HG03520 (cell line): Measurements from ENCODE around the gene DCP1B.

ENCODE experiments used
- ATAC-seq: cut with Tn5 transposase; IDR thresholded peaks from one replicate; pipeline ENCODE4 v1.9.1; 2021; ENCODE audit warnings: mild to moderate bottlenecking, moderate library complexity; ENCODE audit not compliant: unreplicated experiment

DCP1B gene

DNA sequence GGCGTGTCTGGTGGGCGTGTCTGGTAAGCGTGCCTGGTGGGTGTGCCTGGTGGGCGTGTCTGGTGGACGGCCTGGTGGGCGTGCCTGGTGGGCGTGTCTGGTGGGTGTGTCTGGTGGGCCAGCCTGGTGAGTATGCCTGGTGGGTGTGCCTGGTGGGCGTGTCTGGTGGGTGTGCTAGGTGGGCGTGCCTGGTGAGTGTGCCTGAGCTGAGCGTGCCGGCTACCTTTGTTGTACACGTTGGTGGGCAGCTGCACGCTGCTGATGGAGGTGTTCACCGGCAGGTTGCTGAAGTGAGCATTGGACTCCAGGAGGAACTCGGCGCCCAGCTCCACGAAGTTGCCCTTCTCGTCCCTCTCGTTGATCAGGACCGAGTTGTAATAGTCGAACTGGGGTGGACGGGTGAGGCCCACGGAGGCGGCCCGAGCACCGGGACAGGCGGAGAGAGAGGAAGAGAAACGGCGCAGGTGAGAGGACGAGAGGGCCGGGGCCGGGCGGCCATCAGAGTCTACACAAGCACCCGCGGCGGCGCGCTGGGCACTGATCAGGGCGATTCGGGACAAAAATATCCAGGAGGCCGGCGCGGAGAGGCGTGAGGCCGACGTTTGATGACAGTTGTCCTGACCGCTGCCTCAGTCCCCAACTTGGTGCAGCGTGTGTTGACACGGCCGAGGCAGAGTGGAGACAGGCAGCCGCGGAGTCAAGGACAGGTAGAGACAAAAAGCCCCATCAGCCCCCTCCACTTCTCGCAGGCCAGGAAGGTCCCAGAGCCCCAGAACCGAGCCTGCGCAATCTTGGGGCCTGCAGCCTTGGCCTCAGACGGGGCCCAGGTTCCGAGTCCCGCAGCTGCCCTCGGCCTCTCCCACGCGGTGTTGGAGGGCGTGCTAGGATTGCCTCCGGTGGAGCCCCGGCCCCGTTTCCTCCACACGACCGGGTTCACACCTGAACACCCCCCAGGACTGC lies 96.3 kb downstream of the DCP1B start:
- ATAC-seq: no peak

DNA sequence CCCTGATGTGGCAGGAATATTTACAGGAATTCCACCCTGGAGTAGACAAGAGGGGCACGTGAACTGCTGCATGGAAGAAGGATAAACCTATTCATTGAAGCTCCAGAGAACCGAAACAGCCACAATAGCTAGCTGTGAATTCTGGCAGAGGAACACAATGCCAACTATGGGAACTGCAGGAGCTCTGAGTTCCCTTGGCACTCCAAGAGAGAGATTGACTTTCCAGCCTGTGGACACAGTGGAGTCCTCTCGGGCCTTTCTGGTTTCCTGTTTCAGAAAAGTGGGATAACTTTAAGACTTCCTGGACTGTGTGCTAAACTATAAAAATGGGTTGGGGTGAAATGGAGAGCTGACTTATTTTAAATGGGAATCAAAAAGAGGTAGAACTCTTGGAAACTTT lies 97.7 kb downstream of the DCP1B start:
- no peak for ATAC-seq

DNA sequence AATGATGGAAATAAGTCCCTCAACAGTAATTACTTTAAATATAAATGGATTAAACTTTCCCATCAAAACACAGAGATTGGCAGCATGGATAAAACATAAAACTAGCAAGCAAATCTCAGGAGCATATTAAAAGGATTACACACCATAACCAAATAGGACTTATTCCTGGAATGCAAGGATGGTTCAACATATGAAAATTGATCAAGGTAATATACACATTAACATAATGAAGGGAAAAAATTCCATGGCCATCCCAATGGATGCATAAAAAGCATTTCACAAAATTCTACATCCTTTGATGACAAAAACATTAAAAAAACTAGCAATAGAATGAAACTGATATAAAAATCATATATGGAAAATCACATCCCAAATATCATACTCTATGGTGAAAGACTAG lies 99.4 kb downstream of the DCP1B start:
- ATAC-seq: no peak

DNA sequence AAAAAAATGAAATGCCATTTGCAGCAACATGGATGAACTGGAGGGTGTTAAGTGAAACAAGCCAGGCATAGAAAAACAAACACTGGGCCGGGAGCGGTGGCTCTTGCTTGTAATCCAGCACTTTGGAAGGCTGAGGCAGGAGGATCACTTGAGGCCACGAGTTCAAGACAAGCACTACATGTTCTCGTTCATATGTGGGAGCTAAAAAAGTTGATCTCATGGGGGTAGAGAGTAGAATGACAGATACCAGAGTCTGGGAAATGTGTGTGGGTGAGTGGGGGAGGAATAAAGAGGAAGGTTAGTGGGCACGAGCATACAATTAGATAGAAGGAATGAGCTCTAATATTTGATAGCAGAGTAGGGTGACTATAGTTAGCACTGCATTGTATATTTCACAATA lies 107.3 kb downstream of the DCP1B start:
- no peak for ATAC-seq
